CD4-positive, alpha-beta T cell treated with Interleukin-17A for 4 hours (primary cell): Measurements from ENCODE around the gene IFT57.

Source experiments
- DNase-seq: peaks from one replicate; pipeline ENCODE4 v3.0.0-alpha.2; 2020; ENCODE audit warnings: mixed read lengths

The IFT57 gene

GRCh38 chr3:108123326-108123725, 98.9 kb downstream of the IFT57 start:
- no peak for DNase-seq

- no peak for DNase-seq
These were observed 99.9 kb downstream of the IFT57 start for GRCh38 chr3:108122276-108122675.

GRCh38 chr3:108119398-108120104, 102.7 kb downstream of the IFT57 start:
- no peak for DNase-seq

- DNase-seq = no peak
These were observed 104.0 kb downstream of the IFT57 start for GRCh38 chr3:108118038-108118768.

GRCh38 chr3:108117241-108117775, 104.9 kb downstream of the IFT57 start:
- DNase-seq = no peak

GRCh38 chr3:108114423-108115065, 107.7 kb downstream of the IFT57 start:
- no peak for DNase-seq

GRCh38 chr3:108113975-108114374, 108.2 kb downstream of the IFT57 start:
- no peak for DNase-seq

- DNase-seq = no peak
These were observed 111.3 kb downstream of the IFT57 start for GRCh38 chr3:108110934-108111333.
